ENCODE results near the gene USP36.
A peak's percentile ranks its signal among the peaks of the same experiment; 100 is the strongest.
"Not testable (repeated sequence)": the region's sequence is repeated elsewhere in the genome, so short reads cannot be mapped to it uniquely, and the experiment has no call there.

USP36 gene

GRCh38 chr17:78766225-78766624 lies 74.4 kb downstream of the USP36 start:
- DNase-seq (ENCODE audit: low spot score) = no peak

- no peak for DNase-seq (ENCODE audit: low spot score)
These were observed 74.8 kb downstream of the USP36 start for GRCh38 chr17:78765821-78766220.

DNA sequence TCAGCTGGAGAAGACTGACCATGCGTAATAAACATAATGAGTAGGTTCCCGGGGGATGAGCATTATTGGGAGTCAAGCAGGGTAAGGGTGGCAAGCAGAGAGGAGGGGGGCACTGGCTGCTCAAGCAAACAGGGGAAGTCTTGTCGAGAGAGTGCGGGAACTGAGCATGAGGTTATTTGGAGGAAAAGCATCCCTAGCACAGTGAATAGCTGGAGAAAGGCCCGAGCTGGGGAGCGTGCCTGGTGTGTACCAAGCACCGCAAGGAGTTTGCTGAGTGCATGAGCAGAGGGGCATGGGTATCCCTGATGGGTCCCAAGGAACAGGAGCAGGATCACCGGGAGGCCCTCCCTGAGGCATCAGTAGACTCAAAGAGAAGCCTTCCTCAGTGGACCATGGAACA lies 75.7 kb downstream of the USP36 start:
- peak; percentile 64 for DNase-seq (ENCODE audit: low spot score)

- DNase-seq (ENCODE audit: low spot score) = no peak
These were observed 77.1 kb downstream of the USP36 start for GRCh38 chr17:78763561-78763960.

- DNase-seq (ENCODE audit: low spot score) = no peak
These were observed 78.7 kb downstream of the USP36 start for GRCh38 chr17:78761789-78762406.

GRCh38 chr17:78759969-78760352 lies 80.7 kb downstream of the USP36 start:
- DNase-seq (ENCODE audit: low spot score) = no peak

DNA sequence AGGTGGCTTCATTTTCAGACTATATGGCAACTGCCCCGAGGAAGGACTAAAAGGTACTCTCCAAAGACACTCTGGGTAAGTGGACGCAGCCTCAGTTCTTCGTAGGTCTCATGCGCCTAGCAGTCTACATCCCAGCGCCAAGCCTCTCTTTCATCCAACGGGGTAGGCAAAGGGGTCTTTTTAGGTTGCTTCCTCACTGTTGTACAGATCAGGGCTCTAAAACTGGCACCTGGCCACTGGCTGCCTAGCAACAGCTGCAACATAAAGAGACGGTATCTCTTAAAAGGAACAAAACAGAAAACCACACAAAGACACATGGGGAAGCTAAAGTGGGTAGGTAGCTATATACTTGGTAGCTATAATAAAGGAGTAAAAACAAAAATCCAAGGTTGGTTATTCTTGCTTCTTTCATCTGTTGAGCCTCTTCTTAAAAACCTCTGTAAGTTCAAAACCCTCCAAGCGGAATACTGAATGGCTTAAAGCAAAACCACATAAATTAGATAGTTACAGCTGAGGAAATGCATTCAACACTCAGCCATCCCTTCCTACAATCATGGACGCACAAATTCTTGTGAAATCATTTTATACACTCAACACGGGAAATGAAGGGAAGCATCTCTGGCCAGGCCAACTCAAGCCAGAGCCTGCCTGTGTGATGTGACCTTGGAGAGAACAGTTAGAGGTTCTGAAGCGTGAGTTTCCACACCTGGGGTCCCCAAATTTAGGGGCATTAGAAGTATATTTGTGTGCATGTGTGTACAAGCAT lies 81.2 kb downstream of the USP36 start:
- no peak for DNase-seq (ENCODE audit: low spot score)

GRCh38 chr17:78753316-78754250 lies 87.0 kb downstream of the USP36 start:
- no peak for DNase-seq (ENCODE audit: low spot score)

DNA sequence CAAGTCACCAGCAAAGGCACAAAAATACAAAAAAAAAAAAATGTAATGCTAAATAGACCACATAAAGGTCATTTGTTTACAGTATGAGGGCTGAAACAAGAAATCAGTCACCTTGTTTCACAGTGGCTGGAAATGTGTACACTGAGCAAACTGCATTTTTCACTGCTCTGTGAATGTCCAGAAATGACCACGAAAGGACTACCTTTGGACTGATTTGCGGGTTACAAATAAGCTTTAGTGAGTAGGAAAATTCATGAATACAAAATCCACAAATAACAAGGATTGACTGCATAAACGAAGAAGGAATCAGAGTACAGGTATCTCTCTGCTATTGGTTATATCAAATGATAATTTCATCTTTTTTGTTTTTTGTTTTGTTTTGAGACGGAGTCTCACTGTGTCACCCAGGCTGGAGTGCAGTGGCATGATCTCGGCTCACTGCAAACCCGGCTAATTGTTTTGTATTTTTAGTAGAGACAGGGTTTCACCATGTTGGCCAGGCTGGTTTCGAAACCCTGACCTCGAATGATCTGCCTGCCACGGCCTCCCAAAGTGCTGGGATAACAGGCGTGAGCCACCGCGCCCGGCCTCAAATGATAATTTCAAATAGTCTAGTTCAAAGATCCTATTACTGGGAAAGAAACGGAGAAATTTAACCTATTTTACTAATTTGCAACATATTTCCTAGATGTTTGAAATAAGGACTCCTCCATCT lies 89.0 kb downstream of the USP36 start:
- DNase-seq (ENCODE audit: low spot score) = no peak

GRCh38 chr17:78751000-78751399 lies 89.6 kb downstream of the USP36 start:
- not testable (repeated sequence) for DNase-seq (ENCODE audit: low spot score)

DNA sequence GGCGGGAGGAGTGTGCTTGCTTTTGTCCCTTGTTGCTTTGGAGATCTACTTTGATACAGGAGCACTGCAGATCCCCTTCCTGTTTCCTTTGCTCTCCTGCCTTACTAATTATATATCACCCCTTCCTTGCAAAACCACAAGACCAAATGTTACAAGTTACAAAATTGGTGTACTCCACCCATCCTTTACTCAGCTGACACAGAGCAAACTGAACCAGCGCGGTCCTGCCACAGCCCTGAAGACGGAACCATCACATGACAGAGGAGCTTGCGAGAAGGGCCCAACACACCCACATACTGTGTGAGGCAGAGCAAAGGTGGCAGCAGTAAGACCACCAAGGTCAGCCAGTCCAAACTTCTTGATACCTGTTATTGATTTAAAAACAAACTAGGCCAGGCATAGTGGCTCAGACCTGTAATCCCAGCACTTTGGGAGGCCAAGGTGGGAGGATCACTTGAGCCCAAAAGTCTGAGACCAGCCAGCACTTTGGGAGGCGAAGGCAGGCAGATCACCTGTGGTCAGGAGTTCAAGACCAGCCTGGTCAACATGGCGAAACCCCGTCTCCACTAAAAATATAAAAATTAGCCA lies 91.8 kb downstream of the USP36 start:
- DNase-seq (ENCODE audit: low spot score) = peak; percentile 67

DNA sequence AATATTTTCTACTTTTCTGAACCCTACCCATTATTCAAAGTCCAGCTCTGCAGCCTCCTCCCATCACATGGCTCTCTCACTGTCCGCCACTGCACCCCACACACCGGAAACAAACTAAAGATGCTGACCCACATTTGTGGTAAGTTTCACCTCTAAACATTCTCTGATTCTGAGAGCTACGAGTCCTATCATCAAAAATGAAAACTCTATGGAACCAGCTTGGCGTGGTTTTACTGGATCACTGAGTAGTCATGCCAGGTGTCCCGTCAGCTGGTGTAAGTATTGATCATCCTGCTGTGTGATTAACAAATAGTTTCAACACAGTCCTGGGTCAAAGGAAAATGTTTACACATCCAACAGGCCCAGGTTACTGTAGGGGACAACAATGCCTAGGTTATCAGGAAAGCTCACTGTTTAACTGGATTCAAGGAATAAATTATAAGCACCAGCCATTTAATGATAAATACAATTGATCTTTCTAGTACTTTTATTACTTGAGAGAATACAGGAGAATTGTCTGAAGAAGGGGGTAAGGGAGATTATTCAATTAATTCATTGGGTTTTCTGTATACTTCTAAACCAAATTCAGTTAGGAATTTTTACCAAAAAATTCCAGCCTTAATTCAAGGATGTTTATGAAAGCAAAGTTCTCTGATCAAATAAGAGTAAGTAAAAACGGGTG lies 92.4 kb downstream of the USP36 start:
- no peak for DNase-seq (ENCODE audit: low spot score)

DNA sequence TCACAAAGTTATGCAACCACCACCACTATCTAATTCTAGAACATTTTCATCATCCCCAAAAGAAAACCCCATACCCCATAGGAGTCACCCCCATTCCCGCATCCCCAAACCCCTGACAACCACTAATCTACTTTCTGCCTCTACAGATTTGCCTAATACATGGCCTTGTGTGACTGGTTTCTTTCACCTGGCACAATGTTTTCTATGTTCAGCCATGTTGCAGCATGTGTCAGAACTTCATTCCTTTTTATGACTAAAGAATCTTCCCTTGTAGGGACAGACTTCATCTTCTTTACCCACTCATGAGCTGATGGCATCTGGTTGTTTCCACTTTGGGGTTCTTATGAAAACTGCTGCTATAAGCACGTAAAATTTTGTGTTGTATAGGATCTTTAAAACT lies 93.1 kb downstream of the USP36 start:
- no peak for DNase-seq (ENCODE audit: low spot score)

DNA sequence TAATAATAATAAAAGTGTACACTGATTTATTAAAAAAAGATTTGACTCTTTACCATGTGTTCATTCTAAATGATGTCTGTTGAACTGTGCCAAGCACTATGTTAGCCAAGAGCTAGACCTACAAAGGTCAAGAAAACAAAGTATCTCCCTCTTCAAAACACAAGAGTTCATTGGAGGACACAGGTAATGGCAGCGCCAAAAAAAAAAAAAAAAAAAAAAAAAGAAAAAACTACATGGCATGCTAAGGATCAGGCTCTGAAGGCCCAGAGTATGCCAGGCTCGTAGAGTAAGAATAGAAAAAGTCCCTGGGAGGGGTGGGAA lies 93.7 kb downstream of the USP36 start:
- no peak for DNase-seq (ENCODE audit: low spot score)

DNA sequence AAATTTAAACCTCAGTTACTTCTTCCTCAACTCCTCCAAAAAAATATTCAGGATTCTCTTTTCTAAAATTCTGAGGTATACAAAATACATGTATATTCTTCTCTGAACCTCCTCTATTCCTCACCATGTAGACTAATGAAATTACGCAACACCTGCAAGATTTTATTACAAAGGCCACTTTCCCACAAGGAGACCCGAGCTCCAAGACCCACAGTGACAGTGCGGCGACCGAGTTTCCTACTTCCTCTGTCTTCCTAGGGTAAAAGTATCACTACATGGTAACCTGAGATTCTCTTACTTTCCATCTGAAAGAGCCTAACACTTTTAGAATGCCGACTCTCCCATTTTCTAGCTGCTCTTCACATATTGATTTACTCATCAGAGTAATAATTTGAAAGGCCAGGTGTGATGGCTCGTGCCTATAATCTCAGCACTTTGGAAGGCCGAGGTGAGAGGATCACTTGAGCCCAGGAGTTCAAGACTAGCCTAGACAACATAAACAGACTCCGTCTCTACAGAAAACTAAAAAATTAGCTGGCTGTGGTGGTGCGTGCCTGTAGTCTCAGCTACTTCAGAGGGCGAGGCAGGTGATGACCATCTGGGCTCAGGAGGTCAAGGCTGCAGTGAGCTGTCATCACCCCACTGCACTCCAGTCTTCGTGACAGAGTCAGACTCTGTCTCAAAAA lies 94.2 kb downstream of the USP36 start:
- no peak for DNase-seq (ENCODE audit: low spot score)

All from Ammon's horn (tissue), 1 donor.